Raji (cell line): ENCODE measurements around the gene NCOA3.

Experiments
- POLR2A ChIP-seq: IDR thresholded peaks from 2 replicates; pipeline ENCODE4 v1.6.1; 2011; ENCODE audit warnings: low read depth, low read length, control low read depth; ENCODE audit not compliant: insufficient read depth

NCOA3 gene

DNA sequence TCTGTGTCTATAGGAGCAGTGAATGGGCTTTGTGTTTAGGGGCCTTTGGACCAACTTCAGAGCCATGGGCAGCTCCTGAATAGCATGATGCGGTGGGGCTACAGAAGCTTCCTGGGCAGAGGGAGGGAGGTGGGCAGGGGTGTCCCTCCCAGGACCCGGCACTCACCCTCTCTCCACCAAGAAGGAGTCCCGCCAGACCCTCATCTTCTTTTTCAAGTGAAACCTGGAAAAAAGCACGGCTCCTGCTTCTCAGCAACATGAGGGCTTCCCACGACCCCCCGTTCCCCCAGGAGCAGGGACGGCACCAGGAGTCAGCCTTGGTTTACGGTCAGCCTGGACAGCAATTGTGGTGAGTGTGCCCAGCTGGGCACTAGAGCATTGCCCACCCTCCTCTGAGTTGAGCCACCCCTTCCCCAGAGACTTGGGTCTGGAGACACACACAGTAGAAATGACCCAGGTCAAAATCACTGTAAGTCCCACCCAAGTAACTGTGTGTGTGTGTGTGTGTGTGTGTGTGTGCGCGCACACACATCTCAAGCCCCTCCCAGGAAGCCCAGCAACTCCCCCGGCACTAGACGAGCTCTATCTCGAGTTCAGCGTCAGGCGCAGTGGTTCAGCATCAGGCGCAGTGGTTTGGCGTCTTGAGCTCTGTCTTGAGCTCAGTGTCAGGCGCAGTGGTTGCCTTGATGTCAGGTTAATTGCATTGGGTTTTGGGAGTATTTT, 175.4 kb downstream of the NCOA3 start:
- TF ChIP-seq POLR2A = no peak

DNA sequence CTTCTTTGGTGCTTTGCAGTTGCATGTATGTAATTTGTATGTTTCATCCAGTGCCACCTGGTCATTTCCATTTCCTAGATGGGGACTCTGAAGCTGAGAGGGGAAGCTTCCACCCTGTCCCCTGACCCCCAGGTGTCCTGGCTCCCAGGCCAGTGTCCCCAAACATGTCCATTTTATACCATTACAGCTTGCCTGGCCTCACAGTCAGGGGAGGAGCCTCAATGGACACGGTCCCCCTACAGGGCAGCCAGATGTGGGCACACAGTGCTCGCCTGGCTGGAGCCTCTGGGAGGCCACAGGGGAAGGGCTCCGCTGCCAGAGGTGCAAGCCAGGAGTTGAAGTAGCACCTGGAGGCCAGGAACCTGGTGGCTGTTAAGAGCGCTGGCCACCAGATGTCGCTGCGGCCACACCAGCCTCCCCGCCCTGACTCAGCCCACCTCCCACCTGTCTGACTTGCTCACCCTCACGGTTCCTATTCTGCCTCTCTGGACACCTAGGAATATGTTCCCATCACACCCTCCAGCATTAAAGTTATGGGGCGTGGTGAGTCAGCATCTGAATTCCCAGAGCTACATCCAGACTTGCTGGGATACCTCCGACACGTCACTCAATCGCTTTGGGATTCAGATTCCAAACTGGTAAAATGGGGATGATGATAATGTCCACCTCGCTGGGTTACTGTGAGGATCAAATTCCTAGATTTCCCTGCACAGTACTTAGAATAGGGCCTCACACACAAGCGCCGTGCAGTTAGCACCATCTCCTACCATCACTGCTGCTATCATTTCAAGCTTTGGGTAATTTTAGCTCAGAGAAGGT, 176.2 kb downstream of the NCOA3 start:
- no peak for TF ChIP-seq POLR2A

DNA sequence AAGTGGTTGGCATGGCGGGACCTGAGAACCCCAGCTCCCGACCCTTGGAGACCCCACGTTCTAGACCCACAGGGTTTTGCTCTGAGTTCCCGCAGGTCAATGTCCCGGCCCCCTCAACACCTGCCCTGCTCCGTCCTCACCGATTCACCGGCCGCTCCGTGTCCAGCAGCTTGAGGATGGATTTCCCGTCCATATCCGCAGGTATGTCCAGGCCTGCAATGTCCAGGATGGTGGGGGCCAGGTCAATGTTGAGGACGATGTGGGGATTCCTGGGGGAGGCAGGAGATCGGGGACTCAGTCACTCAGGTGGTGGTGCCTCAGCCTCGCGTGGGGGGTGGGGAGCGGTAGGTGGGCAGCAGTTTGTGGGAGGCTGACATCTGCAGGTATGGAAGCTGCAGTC, 176.8 kb downstream of the NCOA3 start:
- no peak for TF ChIP-seq POLR2A

DNA sequence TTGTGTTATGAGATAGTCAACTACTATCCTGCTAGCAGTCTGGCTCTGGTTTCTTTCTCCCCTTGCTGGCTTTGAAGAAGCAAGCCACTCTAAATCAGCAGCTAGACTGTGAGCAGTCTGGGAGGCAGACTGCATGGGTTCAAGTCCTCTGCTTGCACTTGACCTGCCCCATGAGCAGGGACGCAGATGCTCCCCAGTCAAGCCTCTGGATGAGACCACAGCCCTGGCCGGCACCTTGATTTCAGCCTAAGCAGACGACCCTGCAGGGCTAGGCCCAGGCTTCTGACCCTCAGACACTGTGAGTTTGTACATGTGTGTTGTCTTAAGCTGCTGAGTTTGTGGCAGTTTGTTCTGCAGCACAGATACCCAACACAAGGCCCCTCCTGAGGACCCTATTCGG, 177.8 kb downstream of the NCOA3 start:
- no peak for TF ChIP-seq POLR2A

DNA sequence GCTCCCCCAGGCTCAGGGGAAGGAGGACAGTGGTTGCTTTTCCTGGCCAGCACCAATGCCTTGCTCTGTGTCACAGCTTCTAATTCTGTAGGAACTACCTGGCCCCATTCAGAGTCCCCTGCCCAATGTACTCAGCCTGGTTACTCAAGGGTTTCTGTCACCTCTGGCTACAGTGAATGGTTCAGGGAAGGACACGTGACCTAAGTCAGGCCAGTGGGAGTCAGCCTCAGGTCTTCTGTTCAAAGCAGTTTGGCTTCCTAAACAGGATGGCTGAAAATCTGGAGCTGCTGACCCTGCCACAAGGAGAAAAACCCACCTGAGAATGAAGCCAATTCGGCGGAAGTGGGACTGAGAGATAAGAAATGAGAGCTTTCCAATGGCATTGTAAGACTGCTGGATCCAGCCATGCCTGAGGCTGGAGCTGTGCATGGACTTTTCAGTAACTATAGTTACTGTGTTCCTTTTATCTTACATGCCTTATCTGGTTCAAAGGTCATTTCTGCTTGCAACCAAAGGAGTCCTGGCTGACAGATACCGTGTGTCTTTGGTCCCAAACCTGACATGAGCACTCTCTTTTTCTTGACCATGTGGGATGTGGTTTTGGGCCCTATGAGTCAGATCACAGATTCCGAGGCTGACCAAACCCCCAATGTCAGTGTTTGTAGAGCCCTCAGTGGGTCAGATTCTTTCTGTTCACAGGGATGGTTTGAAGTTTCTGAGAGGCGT, 179.3 kb downstream of the NCOA3 start:
- no peak for TF ChIP-seq POLR2A

DNA sequence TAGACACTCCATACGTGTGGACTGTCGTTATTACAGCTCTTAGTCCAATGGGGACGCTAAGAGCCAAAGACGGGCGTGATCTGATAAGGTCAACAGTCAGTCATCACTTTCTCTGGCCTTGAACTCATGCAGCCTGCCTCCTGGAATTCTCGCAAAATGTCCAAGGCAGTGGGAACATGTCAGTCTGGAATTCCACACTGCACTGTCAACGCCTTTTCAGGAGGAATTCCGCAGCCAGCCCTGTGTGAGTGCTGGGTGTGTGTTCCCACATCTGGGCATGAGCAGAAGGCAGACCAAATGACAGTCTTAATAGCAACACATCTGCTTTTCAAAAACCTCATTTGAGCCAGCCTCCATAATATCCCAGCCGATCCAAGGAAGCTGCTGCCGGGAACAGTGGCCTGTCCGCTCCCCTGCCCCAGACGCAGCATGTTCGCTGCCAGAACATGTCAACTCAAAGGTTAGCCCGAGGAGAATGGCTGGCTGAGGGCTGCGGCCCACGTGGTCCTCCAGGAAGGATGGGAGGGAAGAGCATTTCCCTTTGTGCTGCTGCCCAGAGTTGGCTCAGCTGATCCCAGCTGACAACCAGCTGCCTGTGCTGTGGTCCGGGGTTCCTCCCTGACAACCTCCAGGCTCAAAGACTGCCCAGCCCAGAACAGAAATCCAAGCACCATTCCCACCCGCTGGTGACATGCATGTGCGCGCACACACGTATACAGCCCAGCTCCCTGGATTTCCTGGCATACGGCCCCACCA, 180.5 kb downstream of the NCOA3 start:
- TF ChIP-seq POLR2A = no peak

DNA sequence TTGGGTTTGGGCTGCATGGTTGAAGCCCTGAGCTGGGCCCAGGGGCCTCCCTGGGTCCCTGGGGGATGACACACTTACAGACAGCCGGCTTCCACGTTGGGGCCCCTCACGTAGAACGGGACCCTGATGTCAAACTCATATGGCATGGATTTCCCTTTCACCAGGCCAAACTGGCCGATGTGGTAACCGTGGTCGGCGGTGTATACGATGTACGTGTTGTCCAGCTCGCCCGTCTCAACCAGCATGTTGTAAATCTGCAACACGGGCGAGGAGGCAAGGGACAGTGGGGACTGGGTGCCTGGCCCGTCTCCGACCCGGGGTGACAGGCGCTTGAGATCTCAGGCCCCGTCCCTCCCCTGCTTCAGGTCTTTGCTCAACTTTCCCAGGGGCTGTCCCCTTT, 181.2 kb downstream of the NCOA3 start:
- no peak for TF ChIP-seq POLR2A

DNA sequence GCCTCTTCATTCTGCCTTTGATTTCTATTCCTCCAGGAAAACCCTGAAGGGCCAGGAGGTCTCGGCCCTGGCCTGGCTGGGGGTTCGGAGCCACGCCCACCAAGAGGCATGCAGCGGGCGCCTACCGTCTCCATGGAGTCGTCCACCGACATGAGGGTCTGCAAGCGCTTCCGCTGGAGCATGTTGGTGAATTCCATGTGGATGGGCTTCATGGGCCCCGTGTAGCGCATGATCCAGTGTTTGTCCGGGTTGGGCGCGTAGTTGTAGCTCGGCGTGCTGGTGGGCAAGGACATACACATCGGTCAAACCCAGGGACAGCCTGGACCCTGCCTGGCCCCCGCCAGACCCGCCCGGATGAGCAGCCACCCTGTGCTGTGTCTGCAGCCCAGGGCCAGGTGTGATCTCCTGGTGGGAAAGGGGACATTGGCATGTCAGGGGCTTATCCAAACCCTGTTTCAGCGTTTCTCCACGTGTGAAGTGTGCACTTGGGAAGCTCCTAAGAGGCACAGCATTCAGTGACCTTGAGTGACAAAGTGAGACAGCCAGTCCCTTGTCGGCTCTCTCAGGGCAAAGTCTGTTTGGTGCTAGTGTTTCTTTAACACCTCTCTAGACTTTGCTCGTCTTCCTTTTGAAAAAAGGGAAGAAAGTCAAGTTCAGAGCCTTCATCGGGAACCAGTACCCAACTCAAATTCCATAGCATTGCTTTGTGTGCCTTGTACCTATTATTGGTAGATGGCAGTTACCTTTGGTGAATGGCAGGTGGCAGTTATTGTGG, 182.8 kb downstream of the NCOA3 start:
- TF ChIP-seq POLR2A = no peak

DNA sequence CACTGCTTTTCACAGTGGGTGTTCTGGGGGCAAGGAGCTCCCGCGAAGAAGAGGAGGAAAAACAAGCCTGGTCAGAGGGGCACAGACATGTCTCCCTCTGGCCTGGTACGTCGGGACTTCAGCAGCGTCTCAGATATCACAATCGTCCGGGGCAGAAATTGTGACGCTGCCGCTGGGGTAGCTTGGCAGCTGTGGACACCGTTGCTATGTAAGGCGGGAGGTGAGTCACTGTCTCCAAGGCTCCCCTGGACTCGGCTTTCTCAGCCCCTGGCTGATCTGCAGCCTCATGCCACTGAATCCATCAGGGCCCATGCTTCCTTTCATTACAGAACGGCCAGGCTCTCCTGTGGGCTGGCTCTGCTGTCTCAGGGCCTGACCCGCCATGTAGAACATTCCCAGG, 184.9 kb downstream of the NCOA3 start:
- no peak for TF ChIP-seq POLR2A

DNA sequence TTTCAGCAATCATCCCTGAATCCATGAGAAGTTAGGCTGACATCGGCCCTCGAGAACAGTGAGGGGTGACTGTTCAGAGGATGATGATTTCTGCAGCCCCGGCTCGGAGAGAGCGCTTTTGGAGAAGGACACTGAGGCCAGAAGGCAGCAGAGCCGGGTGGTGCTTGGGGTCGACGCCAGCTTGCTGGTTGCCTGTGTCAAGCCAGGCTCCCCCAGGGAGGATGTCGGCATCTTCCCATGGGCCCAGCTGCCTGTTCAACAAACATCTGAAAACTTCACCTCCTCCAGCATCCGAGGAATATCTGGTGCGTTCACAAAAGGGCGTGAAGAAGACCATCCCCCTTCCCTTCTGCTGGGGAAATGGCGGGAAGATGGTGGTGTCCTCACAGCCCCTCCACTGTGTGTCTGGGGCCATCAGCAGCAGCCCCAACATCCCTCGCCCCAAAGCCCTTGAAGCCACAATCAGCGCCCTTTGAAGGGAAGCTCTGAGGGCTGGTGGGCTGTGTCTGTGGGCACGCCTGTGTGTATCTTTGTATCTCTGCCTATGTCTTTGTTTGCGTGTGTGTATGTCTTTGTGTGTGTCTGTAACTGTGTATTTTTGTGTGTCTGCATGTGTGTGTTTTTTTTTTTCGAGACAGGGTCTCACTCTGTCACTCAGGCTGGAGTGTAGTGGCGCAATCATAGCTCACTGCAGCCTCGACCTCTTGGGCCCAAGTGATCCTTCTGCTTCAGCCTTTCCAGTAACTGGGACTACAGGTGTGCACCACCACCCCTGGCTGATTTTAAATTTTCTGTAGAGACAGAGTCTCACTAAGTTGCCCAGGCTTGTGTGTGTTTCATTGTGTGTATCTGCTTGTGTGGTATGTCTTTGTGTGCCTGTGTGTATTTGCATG, 185.7 kb downstream of the NCOA3 start:
- TF ChIP-seq POLR2A = no peak

DNA sequence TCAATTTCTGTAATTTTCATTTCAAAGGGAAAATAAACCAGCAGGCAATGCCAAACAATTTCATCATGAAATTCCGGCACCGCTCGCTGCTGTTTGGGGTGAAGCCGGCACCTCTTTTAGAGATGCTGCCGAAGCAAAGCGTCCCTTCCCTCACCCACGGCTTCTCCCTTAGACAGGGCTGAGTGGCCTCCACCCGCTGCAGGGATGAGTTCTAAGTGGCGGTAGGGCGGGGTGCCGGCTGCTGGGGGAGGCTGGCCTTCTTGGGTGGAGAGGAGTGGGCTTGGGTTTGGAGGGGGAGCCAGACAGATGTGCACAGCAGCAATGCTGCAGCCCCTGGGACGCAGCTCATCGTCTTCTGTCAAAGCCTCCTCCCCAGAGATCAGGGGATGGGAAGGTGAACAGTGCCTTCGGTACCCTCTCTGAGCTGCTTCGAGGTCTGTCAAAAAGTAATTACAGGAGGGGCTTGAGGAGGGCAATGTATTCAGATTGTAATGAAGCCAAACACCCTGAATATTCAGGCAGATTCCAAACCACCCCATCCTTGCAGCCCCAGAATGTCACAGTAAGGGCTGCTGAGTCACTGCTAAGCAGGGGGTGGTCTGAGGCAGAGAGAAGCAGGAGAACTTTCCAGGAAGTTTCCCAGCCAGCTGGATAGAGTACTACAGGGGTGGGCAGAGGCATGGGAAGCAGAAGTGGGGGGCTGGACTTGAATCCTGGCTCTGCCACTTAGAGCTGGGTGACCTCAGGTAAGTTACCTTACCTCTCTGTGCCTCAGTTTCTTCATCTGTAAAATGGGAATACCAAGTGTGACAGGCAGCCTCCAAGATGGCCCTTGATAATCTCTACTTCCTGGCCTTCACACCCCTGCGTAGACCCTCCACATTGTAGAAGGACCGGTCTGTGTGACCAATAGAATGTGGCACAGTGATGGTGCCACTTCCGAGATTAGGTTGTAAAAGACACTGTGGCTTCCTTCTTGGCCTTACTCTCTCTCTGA, 187.0 kb downstream of the NCOA3 start:
- no peak for TF ChIP-seq POLR2A

DNA sequence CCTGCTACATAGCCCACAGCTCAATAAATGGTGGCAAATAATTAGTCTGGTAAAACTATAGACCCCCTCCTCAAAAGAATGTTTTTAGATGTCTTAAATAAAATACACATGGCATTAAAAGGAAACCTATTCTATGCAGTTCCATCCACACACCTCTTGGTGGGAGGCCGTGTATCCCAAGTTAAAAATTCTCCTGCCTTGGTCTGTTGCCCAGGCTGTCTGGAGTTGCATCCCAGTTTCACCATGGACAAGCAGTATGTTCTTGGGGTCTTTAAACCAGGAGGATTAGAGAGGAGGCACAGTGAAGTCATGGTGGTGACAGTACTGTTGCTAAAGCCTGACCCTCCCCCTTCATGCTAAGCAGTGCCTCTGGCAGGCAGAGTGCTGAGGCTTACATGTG, 188.0 kb downstream of the NCOA3 start:
- TF ChIP-seq POLR2A = no peak
